IMR-90 (cell line): ENCODE measurements around the gene SRGAP3.

Experiments used
- BHLHE40 ChIP-seq: fragments of 150-350 bp; IDR thresholded peaks from 2 replicates; pipeline ENCODE4 v1.6.1; 2016; ENCODE audit warnings: mild to moderate bottlenecking, low read depth, low read length
- CEBPB ChIP-seq: IDR thresholded peaks from 2 replicates; pipeline ENCODE4 v1.6.1; 2012; ENCODE audit warnings: low read depth, low read length, improper control_type of control experiment
- CHD1 ChIP-seq: IDR thresholded peaks from 2 replicates; pipeline ENCODE4 v1.6.1; 2012; ENCODE audit warnings: low read depth, low read length, improper control_type of control experiment
- FOS ChIP-seq: fragments of 150-350 bp; IDR thresholded peaks from 2 replicates; pipeline ENCODE4 v1.6.1; 2016; ENCODE audit warnings: low read depth, low read length
- MAFK ChIP-seq: IDR thresholded peaks from 2 replicates; pipeline ENCODE4 v1.6.1; 2012; ENCODE audit warnings: low read depth, low read length, improper control_type of control experiment
- MXI1 ChIP-seq: IDR thresholded peaks from 2 replicates; pipeline ENCODE4 v1.6.1; 2012; ENCODE audit warnings: low read depth, mild to moderate bottlenecking, low read length, moderate library complexity, borderline replicate concordance
- POLR2A ChIP-seq: IDR thresholded peaks from 2 replicates; pipeline ENCODE4 v1.6.1; 2012; ENCODE audit warnings: mild to moderate bottlenecking, low read depth, low read length
- RAD21 ChIP-seq: IDR thresholded peaks from 2 replicates; pipeline ENCODE4 v1.6.1; 2012; ENCODE audit warnings: low read length, improper control_type of control experiment
- RCOR1 ChIP-seq: IDR thresholded peaks from 2 replicates; pipeline ENCODE4 v1.6.1; 2012; ENCODE audit warnings: mild to moderate bottlenecking, low read length, improper control_type of control experiment; ENCODE audit not compliant: insufficient replicate concordance
- RFX5 ChIP-seq: IDR thresholded peaks from 2 replicates; pipeline ENCODE4 v1.8.0; 2012; ENCODE audit warnings: low read depth, mild to moderate bottlenecking, low read length, moderate library complexity
- SMC3 ChIP-seq: fragments of 150-350 bp; IDR thresholded peaks from 2 replicates; pipeline ENCODE4 v1.6.1; 2016; ENCODE audit warnings: low read depth, mild to moderate bottlenecking, antibody characterized with exemption, low read length, moderate library complexity
- TF ChIP-seq, protein P1 (sequence below): conservative IDR thresholded peaks from 2 replicates; pipeline ENCODE4 v1.5.1; 2012; ENCODE audit warnings: mild to moderate bottlenecking, low read depth, low read length, improper control_type of control experiment
- TF ChIP-seq, protein P2 (sequence below): fragments of 150-350 bp; IDR thresholded peaks from 2 replicates; pipeline ENCODE4 v1.6.1; 2017; ENCODE audit warnings: mild to moderate bottlenecking, antibody characterized with exemption, low read length, low read depth

DNA sequence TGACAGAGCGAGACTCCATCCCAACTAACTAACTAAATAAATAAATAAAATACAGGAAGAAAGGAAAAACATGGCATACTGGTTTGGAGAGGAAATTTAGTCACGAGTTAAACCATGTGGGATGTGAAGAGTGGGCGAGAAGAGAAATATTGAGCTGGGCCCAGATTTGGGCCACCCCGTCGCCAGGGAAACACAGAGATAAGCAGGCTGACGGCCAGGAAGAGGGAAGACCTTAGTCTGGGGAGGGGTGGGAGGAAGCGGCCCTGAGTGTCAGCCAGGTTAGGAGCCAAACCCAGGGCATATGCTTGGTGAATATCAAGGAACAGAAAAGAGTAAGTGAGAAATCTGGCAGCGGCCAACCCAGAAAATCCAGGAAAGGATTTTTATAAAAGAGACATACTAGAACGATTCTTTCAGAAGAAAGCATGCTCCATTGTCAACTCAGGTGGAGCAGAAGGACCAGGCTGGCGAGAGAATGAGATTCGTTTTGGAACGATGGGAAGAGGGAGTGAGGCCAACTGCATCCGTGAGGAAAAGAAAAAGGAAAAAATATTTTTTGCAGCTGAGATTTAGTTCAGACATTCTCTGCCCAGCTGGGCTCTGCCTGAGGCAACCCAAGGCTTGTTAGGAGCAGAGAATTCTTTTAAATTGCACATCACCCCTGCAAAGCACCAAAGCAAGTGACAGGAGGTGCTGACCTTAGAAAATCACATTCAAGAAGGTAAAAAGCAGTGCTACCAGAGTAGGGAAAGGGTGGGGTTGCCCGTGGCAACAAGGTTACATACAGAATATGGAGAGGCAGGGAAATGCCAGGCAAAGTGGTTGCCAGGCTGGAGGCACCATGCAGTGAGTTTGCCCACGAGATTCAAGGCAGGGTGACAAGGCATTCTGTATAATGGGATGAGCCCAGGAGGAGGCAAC is 226.9 kb downstream of the SRGAP3 start:
- no peak for TF ChIP-seq CEBPB
- TF ChIP-seq, protein P1, sequence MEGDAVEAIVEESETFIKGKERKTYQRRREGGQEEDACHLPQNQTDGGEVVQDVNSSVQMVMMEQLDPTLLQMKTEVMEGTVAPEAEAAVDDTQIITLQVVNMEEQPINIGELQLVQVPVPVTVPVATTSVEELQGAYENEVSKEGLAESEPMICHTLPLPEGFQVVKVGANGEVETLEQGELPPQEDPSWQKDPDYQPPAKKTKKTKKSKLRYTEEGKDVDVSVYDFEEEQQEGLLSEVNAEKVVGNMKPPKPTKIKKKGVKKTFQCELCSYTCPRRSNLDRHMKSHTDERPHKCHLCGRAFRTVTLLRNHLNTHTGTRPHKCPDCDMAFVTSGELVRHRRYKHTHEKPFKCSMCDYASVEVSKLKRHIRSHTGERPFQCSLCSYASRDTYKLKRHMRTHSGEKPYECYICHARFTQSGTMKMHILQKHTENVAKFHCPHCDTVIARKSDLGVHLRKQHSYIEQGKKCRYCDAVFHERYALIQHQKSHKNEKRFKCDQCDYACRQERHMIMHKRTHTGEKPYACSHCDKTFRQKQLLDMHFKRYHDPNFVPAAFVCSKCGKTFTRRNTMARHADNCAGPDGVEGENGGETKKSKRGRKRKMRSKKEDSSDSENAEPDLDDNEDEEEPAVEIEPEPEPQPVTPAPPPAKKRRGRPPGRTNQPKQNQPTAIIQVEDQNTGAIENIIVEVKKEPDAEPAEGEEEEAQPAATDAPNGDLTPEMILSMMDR = no peak
- TF ChIP-seq MXI1 = no peak
- no peak for TF ChIP-seq SMC3
- no peak for TF ChIP-seq MAFK
- no peak for TF ChIP-seq RAD21
- no peak for TF ChIP-seq POLR2A
- no peak for TF ChIP-seq RCOR1
- no peak for TF ChIP-seq BHLHE40
- TF ChIP-seq FOS = no peak
- TF ChIP-seq RFX5 = no peak
- no peak for TF ChIP-seq CHD1
- TF ChIP-seq, protein P2, sequence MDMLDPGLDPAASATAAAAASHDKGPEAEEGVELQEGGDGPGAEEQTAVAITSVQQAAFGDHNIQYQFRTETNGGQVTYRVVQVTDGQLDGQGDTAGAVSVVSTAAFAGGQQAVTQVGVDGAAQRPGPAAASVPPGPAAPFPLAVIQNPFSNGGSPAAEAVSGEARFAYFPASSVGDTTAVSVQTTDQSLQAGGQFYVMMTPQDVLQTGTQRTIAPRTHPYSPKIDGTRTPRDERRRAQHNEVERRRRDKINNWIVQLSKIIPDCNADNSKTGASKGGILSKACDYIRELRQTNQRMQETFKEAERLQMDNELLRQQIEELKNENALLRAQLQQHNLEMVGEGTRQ = no peak
